Suppressor macrophage treated with lipopolysaccharide for 4 hours (primary cell): ENCODE measurements around the gene USP34.
A peak's percentile ranks its signal among the peaks of the same experiment; 100 is the strongest.
"Not testable (repeated sequence)": the region's sequence is repeated elsewhere in the genome, so short reads cannot be mapped to it uniquely, and the experiment has no call there.

ENCODE experiments used
- DNase-seq: peaks from one replicate; pipeline ENCODE4 v3.0.0-alpha.2; 2020

USP34 gene

DNA sequence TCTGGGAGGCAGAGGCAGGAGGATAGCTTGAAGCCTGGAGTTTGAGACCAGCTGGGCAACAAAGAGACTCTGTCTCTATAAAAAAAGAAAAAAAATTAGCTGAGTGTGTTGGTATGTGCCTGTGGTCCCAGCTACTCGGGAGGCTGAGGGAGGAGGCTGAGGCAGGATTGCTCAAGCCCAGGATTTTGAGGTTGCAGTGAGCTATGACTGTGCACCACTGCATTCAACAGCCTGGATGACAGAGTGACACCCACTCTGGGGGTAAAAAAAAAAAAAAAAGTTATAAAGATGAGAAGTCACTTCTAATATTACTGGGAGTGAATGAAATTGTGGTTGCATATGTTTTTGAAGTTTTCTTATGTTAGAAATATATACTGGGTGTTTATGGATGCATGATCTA lies 237.3 kb downstream of the USP34 start:
- DNase-seq = peak; percentile 6

DNA sequence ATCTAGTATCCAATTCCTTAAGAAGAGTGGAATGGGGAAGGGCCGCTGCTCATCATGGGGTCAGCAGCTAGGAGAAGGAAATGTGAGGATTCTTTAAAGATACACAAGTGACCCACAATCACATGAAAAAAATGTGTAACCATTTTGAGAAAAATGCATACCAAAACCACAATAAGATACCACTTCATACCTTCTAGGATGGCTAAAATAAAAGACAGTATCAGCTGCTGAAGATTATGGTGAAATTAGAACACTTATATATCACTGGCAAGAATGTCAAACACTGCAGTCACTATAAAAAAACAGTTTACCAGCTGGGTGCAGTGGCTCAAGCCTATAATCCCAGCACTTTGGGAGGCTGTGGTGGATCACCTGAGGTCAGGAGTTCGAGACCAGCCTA lies 241.0 kb downstream of the USP34 start:
- DNase-seq = no peak

- no peak for DNase-seq
Measured at GRCh38 chr2:61222567-61222966, 248.3 kb downstream of the USP34 start.

DNA sequence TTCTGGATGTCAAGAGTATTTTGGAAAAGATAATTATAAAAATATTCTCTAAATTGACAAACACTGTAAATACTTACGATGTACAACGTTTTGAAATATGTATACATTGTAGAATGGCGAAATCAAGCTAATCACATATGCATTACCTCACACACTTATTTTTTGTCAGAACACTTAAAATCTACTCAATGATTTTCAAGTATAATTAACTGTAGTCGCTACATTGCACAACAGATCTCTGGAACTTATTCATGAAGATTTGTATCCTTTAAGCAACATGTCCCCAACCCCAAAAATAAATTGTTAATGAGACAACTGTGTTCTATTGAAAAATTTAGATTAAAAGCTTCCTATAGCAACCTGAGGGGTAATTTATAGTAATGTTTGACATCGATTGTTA lies 249.1 kb downstream of the USP34 start:
- no peak for DNase-seq

- no peak for DNase-seq
Measured at GRCh38 chr2:61220768-61221167, 250.1 kb downstream of the USP34 start.

GRCh38 chr2:61218817-61219170 lies 252.1 kb downstream of the USP34 start:
- DNase-seq = no peak

DNA sequence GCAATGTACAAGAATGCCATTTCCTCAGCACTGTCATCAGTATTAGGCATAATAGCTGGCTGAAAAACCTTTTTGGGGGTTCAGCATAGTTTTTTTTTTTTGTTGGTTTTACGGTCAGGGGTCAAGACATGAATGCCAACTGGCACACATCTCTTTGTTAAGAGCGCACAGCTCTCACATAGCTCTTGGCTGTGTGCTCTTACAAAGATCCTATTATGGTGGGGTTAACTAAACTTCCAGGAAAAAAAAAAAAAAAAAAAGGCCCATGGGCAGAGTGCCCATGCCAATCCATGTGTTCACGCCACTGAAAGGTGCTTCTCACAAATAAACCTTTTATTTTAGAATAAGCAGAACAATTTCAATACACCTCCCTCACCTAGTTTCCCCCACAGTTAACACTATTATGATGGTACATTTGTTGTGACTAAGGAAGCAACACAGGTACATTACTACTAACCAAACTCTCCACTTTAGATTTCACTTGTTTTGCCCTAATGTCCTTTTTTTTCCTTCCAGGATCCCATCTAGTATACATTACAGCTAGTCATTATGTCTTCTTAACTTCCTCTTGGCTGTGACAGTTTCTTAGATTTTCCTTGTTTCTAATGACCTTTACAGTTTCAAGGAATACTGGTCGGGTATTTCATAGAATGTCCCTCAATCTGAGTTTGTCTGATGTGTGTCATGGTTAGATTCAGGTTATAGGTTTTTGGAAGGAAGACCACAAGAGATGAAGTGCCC lies 252.6 kb downstream of the USP34 start:
- no peak for DNase-seq

DNA sequence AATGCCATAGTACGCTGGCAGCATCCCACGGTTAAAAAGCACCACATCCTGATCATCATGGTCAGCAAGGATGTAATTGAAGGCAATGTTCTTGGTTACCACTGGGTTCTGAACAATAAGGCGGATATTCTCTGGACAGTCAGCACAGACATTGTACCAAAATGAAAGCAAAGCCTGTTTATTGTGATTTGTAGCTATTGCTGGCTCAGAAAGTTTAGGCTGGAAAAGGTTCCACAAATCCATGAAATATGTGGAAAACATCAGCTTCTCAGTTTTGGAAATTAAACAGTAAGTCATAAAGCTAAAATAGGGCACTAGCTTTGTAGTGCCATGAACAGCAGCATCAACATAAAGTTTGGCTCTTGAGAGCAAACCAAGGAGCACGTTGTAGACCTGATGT lies 256.7 kb downstream of the USP34 start:
- DNase-seq = no peak

GRCh38 chr2:61210332-61210981 lies 260.4 kb downstream of the USP34 start:
- DNase-seq = peak; percentile 37

DNA sequence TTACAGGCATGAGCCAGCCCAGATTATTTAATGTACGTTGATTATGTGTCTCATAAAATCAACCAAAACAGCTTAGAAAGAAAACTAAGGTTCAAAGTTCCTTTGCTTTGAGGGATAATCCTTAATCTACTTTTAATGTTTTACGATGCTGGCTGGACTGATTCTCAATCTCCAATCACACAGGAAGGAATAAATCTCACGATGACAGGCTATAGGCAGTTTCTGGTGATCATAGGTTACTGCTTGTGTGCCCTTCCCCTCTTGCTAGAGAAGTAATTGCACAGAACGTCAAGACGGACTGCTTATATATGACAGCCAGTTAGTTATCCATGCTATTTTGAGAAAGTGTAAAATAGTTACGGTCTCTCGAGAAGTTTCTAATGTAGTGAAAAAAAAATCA lies 265.8 kb downstream of the USP34 start:
- DNase-seq = no peak

- no peak for DNase-seq
Measured at GRCh38 chr2:61196671-61197070, 274.2 kb downstream of the USP34 start.

DNA sequence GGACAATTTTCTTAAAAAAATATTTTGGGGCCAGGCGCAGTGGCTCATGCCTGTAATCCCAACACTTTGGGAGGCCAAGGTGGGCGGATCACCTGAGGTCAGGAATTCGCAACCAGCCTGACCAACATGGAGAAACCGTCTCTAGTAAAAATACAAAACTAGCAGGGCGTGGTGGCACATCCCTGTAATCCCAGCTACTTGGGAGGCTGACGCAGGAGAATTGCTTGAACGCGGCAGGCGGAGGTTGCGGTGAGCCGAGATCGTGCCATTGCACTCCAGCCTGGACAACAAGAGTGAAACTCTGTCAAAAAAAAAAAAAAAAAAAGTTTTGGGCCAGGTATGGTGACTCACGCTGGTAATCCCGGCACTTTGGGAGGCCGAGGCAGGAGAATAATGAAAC lies 276.2 kb downstream of the USP34 start:
- DNase-seq = not testable (repeated sequence)

DNA sequence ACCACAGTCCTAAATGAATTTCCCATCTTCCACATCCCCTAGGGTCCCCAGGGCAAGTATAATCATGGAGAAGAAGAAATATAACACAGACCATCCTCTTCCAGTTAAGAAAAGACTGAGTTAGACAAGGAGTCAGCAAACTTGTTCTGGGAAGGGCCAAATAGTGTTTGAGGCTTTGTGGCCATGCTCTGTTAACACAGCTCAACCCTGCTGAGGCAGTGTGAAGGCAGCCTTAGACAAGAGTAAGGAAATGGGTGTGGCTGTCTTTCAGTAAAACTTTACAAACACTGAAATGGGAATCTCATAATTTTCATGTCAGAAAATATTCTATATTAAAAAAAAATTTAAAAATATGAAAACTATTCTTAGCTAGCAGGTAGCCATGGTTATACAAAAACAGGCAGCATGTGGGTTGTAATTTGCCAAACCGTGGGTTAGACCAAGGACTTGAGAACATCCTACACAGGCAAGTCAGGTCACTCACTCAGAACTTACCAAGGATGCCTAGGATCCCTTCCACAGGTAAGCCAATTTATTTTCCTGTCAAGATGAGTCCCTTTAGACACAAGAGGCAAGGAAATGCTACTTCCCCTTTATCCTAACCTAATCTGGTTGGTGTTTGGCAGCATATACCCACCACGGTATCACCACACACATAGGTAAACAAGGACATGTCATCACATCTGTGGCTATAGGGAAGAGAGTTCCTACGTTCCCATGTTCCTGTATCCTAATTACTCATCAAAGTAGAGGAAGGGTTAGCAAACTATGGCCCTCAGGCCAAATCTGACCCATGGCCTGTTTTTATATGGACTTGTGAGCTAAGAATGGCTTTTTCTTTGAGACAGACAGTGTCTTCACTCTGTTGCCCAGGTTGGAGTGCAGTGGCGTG lies 277.0 kb downstream of the USP34 start:
- DNase-seq = no peak

- no peak for DNase-seq
Measured at GRCh38 chr2:61187085-61187484, 283.8 kb downstream of the USP34 start.

- no peak for DNase-seq
Measured at GRCh38 chr2:61185231-61185728, 285.6 kb downstream of the USP34 start.

DNA sequence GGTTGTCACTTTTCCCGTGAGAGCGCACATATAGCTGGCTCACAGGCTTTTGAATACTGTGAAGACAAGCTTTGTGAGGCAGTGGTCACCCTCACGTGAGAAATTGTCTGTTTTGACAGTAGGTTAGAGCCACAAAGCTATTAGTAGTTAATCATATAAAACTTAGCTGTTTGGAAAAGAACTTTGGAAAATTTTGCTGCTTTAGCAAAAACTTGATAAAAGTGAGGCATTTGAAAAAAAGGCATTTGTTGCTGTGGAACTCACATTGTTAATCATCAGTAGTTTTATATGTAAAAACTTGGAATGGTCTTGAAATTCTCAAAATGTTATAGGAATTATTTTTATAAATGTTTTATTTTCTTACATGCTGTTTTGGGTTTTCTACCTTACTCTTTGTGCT lies 286.6 kb downstream of the USP34 start:
- no peak for DNase-seq

GRCh38 chr2:61183795-61184194 lies 287.1 kb downstream of the USP34 start:
- no peak for DNase-seq

DNA sequence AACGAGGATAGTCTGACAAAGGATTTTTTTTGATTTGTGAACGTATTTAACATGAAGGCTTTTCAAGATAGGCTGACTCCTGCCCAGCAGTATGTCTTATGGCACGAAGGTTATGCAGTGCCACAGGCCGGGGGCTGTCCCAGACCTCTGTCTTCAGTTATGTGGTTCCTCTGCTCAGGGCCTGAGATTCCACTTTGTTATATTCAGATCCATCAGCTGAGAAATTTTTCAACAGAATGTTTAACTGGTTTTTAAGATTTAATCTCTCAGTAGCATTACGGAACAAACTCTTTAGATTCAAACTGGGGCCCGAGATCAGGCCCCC lies 288.9 kb downstream of the USP34 start:
- no peak for DNase-seq

- no peak for DNase-seq
Measured at GRCh38 chr2:61181382-61182058, 289.4 kb downstream of the USP34 start.

- no peak for DNase-seq
Measured at GRCh38 chr2:61180686-61181085, 290.2 kb downstream of the USP34 start.

- DNase-seq = no peak
Measured at GRCh38 chr2:61179701-61180639, 290.9 kb downstream of the USP34 start.
